ENCODE data around the gene DOCK3. TPM values are rescaled to one million over a fixed set of nuclear protein-coding genes. Genes with fewer than 3 reads are reported as not detected.
"Not testable (repeated sequence)": the region's sequence is repeated elsewhere in the genome, so short reads cannot be mapped to it uniquely, and the experiment has no call there.

Gene DOCK3
- total RNA-seq, 1 donor from 2014 or later = 0.98 TPM

GRCh38 chr3:51295625-51296024, 620.9 kb downstream of the DOCK3 start:
- intact Hi-C loops (cut with DNase I) = no loop called here

DNA sequence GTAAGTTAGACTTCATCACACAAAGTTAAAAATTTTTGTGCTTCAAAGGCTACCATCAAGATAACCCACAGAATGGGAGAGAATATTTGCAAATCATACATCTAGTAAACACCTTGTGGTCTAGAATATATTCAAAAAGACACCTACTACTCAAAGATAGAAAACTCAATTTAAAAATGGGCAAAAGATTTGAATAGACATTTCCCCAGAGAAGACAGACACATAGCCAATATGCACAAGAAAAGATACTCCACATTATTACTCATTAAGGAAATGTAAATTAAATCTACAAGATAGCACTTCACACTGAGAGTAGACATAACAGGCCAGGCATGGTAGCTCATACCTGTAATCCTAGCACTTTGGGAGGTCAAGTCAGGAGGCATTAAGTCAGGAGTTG, 622.6 kb downstream of the DOCK3 start:
- Histone ChIP-seq H3K4me1 (no peaks in the 10 kb centered on the region), H3K27me3 (no peaks in the 10 kb centered on the region), H3K4me3 (no peak overlapping the region), H3K9me3 (no peaks in the 10 kb centered on the region), H3K27ac (no peak overlapping the region), H3K36me3 (no peaks in the 10 kb centered on the region)
- no peak for DNase-seq (ENCODE audit: extremely low spot score in 2 of 2)
- intact Hi-C loops (cut with DNase I) = no loop called here
- TF ChIP-seq POLR2A (IDR thresholded peaks at IDR 0.05) = no peak
- TF ChIP-seq POLR2AphosphoS5 (IDR thresholded peaks at IDR 0.05; ENCODE audit: insufficient read depth in 1 of 2, low read depth in 1 of 2) = no peak
- no peak for TF ChIP-seq CTCF (IDR thresholded peaks at IDR 0.05)

More at GRCh38 chr3:51295625-51296024, 620.9 kb downstream of the DOCK3 start:
- no peak for TF ChIP-seq POLR2AphosphoS5 (IDR thresholded peaks at IDR 0.05; ENCODE audit: insufficient read depth in 1 of 2, low read depth in 1 of 2)
- no peak for TF ChIP-seq POLR2A (IDR thresholded peaks at IDR 0.05)
- no peak for DNase-seq (ENCODE audit: extremely low spot score in 2 of 2)
- Histone ChIP-seq H3K4me1 (no peaks in the 10 kb centered on the region), H3K9me3 (no peaks in the 10 kb centered on the region), H3K4me3 (no peak overlapping the region), H3K36me3 (no peaks in the 10 kb centered on the region), H3K27me3 (no peaks in the 10 kb centered on the region), H3K27ac (no peak overlapping the region)

DNA sequence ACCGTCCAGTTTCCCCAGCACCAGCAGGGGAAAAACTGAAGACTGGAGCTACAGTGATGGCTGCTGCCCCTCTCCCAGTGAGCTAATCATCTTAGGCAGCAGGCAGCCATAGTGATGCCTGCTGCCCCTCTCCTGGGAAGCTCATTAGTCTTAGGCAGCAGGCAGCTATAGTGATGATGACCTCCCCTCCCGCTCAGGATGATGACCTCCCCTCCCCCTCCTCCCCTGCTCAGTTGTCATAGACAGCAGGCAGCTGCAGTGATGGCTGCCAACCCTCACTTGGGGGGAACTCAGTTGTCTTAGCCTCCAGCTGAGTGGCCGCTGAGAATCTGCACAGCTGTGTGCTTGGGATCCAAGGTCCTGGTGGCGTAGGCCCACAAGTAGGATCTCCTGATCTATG, 629.5 kb downstream of the DOCK3 start:
- H3K4me1 ChIP-seq = no peaks in the 10 kb centered on the region
- no peak overlapping the region for H3K4me3 ChIP-seq
- H3K27ac ChIP-seq = no peak overlapping the region
- no peaks in the 10 kb centered on the region for H3K36me3 ChIP-seq
- H3K27me3 ChIP-seq = no peaks in the 10 kb centered on the region
- intact Hi-C loops (cut with DNase I) = no loop called here
- no peaks in the 10 kb centered on the region for H3K9me3 ChIP-seq
- DNase-seq (ENCODE audit: extremely low spot score in 2 of 2) = no peak
- TF ChIP-seq POLR2AphosphoS5 (IDR thresholded peaks at IDR 0.05; ENCODE audit: insufficient read depth in 1 of 2, low read depth in 1 of 2) (no peak), POLR2A (IDR thresholded peaks at IDR 0.05) (no peak), CTCF (IDR thresholded peaks at IDR 0.05) (no peak)

DNA sequence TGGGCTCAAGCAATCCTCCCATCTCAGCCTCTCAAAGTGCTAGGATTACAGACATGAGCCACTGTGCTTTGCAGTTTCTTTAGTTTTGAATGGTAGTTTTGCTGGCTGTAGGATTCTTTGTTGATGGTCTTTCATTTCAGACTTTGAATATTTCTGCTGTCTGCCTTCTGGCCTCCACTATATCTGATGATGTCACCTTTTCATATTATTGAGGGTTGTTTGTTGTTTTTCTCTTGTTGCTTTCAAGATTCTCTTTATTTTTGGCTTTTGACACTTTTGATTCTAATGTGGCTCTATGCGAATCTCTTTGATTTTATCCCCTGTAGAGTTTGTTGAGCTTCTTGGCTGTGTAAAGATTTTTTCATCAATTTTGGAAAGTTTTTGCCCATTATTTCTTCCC, 631.4 kb downstream of the DOCK3 start:
- no peaks in the 10 kb centered on the region for H3K9me3 ChIP-seq
- no peaks in the 10 kb centered on the region for H3K27me3 ChIP-seq
- TF ChIP-seq POLR2A (IDR thresholded peaks at IDR 0.05) (no peak), CTCF (IDR thresholded peaks at IDR 0.05) (no peak), POLR2AphosphoS5 (IDR thresholded peaks at IDR 0.05; ENCODE audit: insufficient read depth in 1 of 2, low read depth in 1 of 2) (no peak)
- no peaks in the 10 kb centered on the region for H3K36me3 ChIP-seq
- H3K27ac ChIP-seq = no peak overlapping the region
- DNase-seq (ENCODE audit: extremely low spot score in 2 of 2) = no peak
- no peaks in the 10 kb centered on the region for H3K4me1 ChIP-seq
- H3K4me3 ChIP-seq = no peak overlapping the region
- intact Hi-C loops (cut with DNase I) = no loop called here

DNA sequence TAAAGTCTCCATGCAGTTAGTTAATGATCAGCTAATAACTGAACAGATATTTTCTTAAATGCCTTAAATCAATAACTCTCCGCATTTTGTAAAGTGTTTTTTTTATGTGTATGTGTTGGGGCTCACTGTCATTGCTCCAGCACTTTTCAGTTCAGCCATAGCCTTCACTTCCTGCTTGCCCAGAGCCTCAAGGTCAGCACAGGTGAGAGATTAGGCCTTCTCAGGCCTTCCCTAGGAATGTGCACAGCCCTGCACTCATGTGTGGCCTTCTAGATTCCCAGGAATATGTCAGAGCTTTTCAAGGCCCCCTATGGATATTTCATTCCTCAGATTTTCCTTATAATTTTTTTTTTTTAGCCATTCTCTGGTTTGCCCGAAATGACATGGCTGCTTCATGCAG, 632.7 kb downstream of the DOCK3 start:
- H3K4me1 ChIP-seq = no peaks in the 10 kb centered on the region
- intact Hi-C loops (cut with DNase I) = no loop called here
- no peak for TF ChIP-seq CTCF (IDR thresholded peaks at IDR 0.05)
- TF ChIP-seq POLR2AphosphoS5 (IDR thresholded peaks at IDR 0.05; ENCODE audit: insufficient read depth in 1 of 2, low read depth in 1 of 2) = no peak
- no peak for TF ChIP-seq POLR2A (IDR thresholded peaks at IDR 0.05)
- H3K27me3 ChIP-seq = no peaks in the 10 kb centered on the region
- no peak overlapping the region for H3K4me3 ChIP-seq
- H3K27ac ChIP-seq = no peak overlapping the region
- no peaks in the 10 kb centered on the region for H3K9me3 ChIP-seq
- H3K36me3 ChIP-seq = no peaks in the 10 kb centered on the region
- DNase-seq (ENCODE audit: extremely low spot score in 2 of 2) = no peak

GRCh38 chr3:51307945-51308607, 633.3 kb downstream of the DOCK3 start:
- H3K4me1 ChIP-seq; H3K36me3 ChIP-seq; H3K27ac ChIP-seq; DNase-seq (ENCODE audit: extremely low spot score in 2 of 2); H3K27me3 ChIP-seq; intact Hi-C loops (cut with DNase I); H3K9me3 ChIP-seq; H3K4me3 ChIP-seq: not testable (repeated sequence)

All from vagina (tissue), 2 donors.